ENCODE data around the gene BTD.

Gene BTD

GRCh38 chr3:15602146-15602536 lies 596 bp downstream of the BTD start:
- TF ChIP-seq REST (IDR thresholded peaks at IDR 0.05; ENCODE audit: low read depth) (no peak), NFIC (IDR thresholded peaks at IDR 0.05) (no peak), FOXM1 (IDR thresholded peaks at IDR 0.05; ENCODE audit: borderline replicate concordance, low read depth) (no peak), CREB1 (IDR thresholded peaks at IDR 0.05; ENCODE audit: low read depth) (no peak), YY1 (IDR thresholded peaks at IDR 0.05; ENCODE audit: low read depth) (peak; percentile 26), EGR1 (IDR thresholded peaks at IDR 0.05) (no peak)

GRCh38 chr3:15606434-15606891 lies 4.9 kb downstream of the BTD start:
- TF ChIP-seq FOXM1 (IDR thresholded peaks at IDR 0.05; ENCODE audit: borderline replicate concordance, low read depth) (no peak), ZBTB7A (IDR thresholded peaks at IDR 0.05; ENCODE audit: low read depth) (no peak), NFIC (IDR thresholded peaks at IDR 0.05) (no peak), TCF12 (IDR thresholded peaks at IDR 0.05; ENCODE audit: low read depth) (no peak)

DNA sequence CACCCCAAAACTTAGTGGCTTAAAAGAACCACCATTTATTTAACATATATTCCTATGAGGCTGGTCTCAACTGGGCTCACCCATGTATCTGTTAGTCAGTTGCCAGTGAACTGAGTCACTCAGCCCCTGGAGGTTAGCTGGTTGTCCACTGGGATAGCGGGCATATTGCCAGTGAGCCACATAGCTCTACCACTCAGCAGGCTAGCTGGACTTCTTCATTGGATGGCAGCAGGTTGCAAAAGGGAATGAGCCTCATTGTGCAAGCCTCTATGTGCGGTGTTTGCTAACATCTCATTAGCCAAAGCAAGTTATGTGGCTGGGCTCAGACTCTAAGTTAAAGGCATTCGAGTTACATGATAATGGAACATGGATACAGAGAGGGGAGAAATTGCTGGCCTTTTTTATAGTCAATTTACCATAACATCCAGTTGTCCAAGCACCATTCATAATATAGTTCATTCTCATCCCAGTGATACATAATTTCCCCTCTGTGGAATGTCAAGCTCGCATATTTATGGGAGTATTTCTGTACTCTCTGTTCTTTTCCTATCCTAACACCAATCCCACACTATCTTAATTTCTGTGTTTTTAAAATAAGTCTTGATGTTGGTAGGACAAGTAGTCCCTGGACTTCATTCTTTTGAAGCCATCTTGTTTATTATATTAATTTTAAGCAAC lies 8.7 kb downstream of the BTD start:
- TF ChIP-seq TAF1 (IDR thresholded peaks at IDR 0.05; ENCODE audit: low read depth) = no peak
- no peak for TF ChIP-seq TEAD4 (IDR thresholded peaks at IDR 0.05)
- TF ChIP-seq CREB1 (IDR thresholded peaks at IDR 0.05; ENCODE audit: low read depth) = no peak
- TF ChIP-seq ZBTB7A (IDR thresholded peaks at IDR 0.05; ENCODE audit: low read depth) = no peak
- TF ChIP-seq, protein P1, sequence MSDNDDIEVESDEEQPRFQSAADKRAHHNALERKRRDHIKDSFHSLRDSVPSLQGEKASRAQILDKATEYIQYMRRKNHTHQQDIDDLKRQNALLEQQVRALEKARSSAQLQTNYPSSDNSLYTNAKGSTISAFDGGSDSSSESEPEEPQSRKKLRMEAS (IDR thresholded peaks at IDR 0.05) = no peak
- TF ChIP-seq USF1 (IDR thresholded peaks at IDR 0.05) = no peak
- no peak for TF ChIP-seq RAD21 (IDR thresholded peaks at IDR 0.05; ENCODE audit: low read depth)
- TF ChIP-seq EP300 (IDR thresholded peaks at IDR 0.05; ENCODE audit: borderline replicate concordance) = no peak
- no peak for TF ChIP-seq CEBPB (IDR thresholded peaks at IDR 0.05)
- TF ChIP-seq YY1 (IDR thresholded peaks at IDR 0.05; ENCODE audit: low read depth) = no peak
- no peak for TF ChIP-seq TCF12 (IDR thresholded peaks at IDR 0.05; ENCODE audit: low read depth)
- TF ChIP-seq EGR1 (IDR thresholded peaks at IDR 0.05) = no peak

DNA sequence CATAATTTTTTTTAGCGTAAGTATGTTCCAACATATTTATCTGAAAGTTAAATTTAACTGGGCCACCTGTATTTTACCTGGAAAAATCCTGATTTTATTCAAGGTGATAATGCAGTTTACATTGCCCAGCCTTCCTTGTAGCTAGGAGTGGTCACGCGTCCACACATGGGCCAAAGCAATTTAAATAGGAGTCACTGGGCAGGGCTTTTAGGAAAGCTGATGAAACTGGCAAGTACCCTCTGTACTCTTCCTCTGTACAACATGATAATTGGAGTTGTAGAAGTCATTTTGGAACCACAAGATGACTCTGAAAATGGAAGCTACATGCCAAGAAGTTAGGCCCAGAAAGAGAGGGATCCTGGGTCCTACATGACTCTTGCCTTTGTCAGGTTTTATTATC lies 9.5 kb downstream of the BTD start:
- no peak for TF ChIP-seq ZBTB7A (IDR thresholded peaks at IDR 0.05; ENCODE audit: low read depth)
- TF ChIP-seq TAF1 (IDR thresholded peaks at IDR 0.05; ENCODE audit: low read depth) = no peak
- no peak for TF ChIP-seq YY1 (IDR thresholded peaks at IDR 0.05; ENCODE audit: low read depth)
- TF ChIP-seq EGR1 (IDR thresholded peaks at IDR 0.05) = no peak
- no peak for TF ChIP-seq CEBPB (IDR thresholded peaks at IDR 0.05)
- no peak for TF ChIP-seq FOXM1 (IDR thresholded peaks at IDR 0.05; ENCODE audit: borderline replicate concordance, low read depth)
- no peak for TF ChIP-seq NFIC (IDR thresholded peaks at IDR 0.05)
- no peak for TF ChIP-seq REST (IDR thresholded peaks at IDR 0.05; ENCODE audit: low read depth)
- no peak for TF ChIP-seq RAD21 (IDR thresholded peaks at IDR 0.05; ENCODE audit: low read depth)
- TF ChIP-seq EP300 (IDR thresholded peaks at IDR 0.05; ENCODE audit: borderline replicate concordance) = no peak
- no peak for TF ChIP-seq TCF12 (IDR thresholded peaks at IDR 0.05; ENCODE audit: low read depth)
- TF ChIP-seq, protein P1 (IDR thresholded peaks at IDR 0.05) = no peak
- TF ChIP-seq TEAD4 (IDR thresholded peaks at IDR 0.05) = no peak
- TF ChIP-seq USF1 (IDR thresholded peaks at IDR 0.05) = no peak
- no peak for TF ChIP-seq CREB1 (IDR thresholded peaks at IDR 0.05; ENCODE audit: low read depth)

GRCh38 chr3:15612001-15612400 lies 10.5 kb downstream of the BTD start:
- TF ChIP-seq TAF1 (IDR thresholded peaks at IDR 0.05; ENCODE audit: low read depth) (no peak), TCF12 (IDR thresholded peaks at IDR 0.05; ENCODE audit: low read depth) (no peak), YY1 (IDR thresholded peaks at IDR 0.05; ENCODE audit: low read depth) (no peak), CREB1 (IDR thresholded peaks at IDR 0.05; ENCODE audit: low read depth) (no peak), EP300 (IDR thresholded peaks at IDR 0.05; ENCODE audit: borderline replicate concordance) (no peak), RAD21 (IDR thresholded peaks at IDR 0.05; ENCODE audit: low read depth) (no peak), TEAD4 (IDR thresholded peaks at IDR 0.05) (no peak)
- TF ChIP-seq, protein P1 (IDR thresholded peaks at IDR 0.05) = no peak

- TF ChIP-seq USF1 (IDR thresholded peaks at IDR 0.05) (no peak), EGR1 (IDR thresholded peaks at IDR 0.05) (no peak), TEAD4 (IDR thresholded peaks at IDR 0.05) (no peak), FOXM1 (IDR thresholded peaks at IDR 0.05; ENCODE audit: borderline replicate concordance, low read depth) (no peak), EP300 (IDR thresholded peaks at IDR 0.05; ENCODE audit: borderline replicate concordance) (no peak), TAF1 (IDR thresholded peaks at IDR 0.05; ENCODE audit: low read depth) (no peak), CREB1 (IDR thresholded peaks at IDR 0.05; ENCODE audit: low read depth) (no peak), NFIC (IDR thresholded peaks at IDR 0.05) (no peak), RAD21 (IDR thresholded peaks at IDR 0.05; ENCODE audit: low read depth) (no peak), TCF12 (IDR thresholded peaks at IDR 0.05; ENCODE audit: low read depth) (no peak), YY1 (IDR thresholded peaks at IDR 0.05; ENCODE audit: low read depth) (no peak), CEBPB (IDR thresholded peaks at IDR 0.05) (no peak), ZBTB7A (IDR thresholded peaks at IDR 0.05; ENCODE audit: low read depth) (no peak), REST (IDR thresholded peaks at IDR 0.05; ENCODE audit: low read depth) (no peak)
- TF ChIP-seq, protein P1 (IDR thresholded peaks at IDR 0.05) = no peak
Observed at GRCh38 chr3:15614958-15615357, 13.4 kb downstream of the BTD start.

Measured in Ishikawa (cell line).